Endothelial cell of umbilical vein (primary cell): ENCODE measurements around the gene UQCR10. TPM values are rescaled to one million over a fixed set of nuclear protein-coding genes. Genes with fewer than 3 reads are reported as not detected.

ENCODE experiments used
- BruUV-seq: library from RNA; stranded (reverse); fragments of 400-500 nt; replicated peaks from 2 replicates; lab custom pipeline; 2021; lab: Mats Ljungman, UMichigan
- CTCF ChIA-PET: fragments of 300-600, 350-600 bp; sonication (Branson Sonifier 250); formaldehyde crosslinking; loops from one replicate; lab custom pipeline; 2021; ENCODE audit warnings: antibody characterized with exemption, inconsistent platforms; lab: Charles Lee
- POLR2A ChIA-PET: fragments of 300-600, 350-600 bp; sonication (Branson Sonifier 250); formaldehyde crosslinking; loops from one replicate; lab custom pipeline; 2021; ENCODE audit warnings: antibody characterized with exemption, inconsistent platforms; lab: Charles Lee
- DNase-seq: peaks from one replicate; pipeline ENCODE4 v3.0.0-alpha.2; 2011; ENCODE audit warnings: low read depth, low spot score
- FAIRE-seq: peaks from 2 replicates; lab custom pipeline; 2011; peaks lifted over from hg19 to GRCh38; lab: Jason Lieb, UNC
- H2AFZ ChIP-seq: 2 replicates; pipeline ENCODE4 v1.6.0; 2012; ENCODE audit warnings: low read depth, low read length, control low read depth, inconsistent platforms
- H3K27ac ChIP-seq: 2 replicates; pipeline ENCODE4 v1.5.1; 2011; ENCODE audit warnings: low read depth, mild to moderate bottlenecking, control low read depth, low read length, moderate library complexity; ENCODE audit not compliant: insufficient read depth
- H3K27me3 ChIP-seq, 2 experiments: 2 replicates each; pipeline versions ENCODE4 v1.6.0 to v1.6.1; 2011; ENCODE audit warnings: low read length in 2 of 2, mixed read lengths in 1 of 2; ENCODE audit not compliant: control insufficient read depth in 2 of 2, insufficient read depth in 2 of 2
- H3K36me3 ChIP-seq, 2 experiments: 2 replicates in 1 of 2; 3 replicates in 1 of 2; pipeline ENCODE4 v1.5.1; 2011; ENCODE audit warnings: low read length in 2 of 2, mild to moderate bottlenecking in 1 of 2, moderate library complexity in 1 of 2; ENCODE audit not compliant: control insufficient read depth in 2 of 2, insufficient read depth in 2 of 2; ENCODE audit errors: extremely low read depth in 1 of 2
- H3K4me1 ChIP-seq: 3 replicates; pipeline ENCODE4 v1.5.1; 2011; ENCODE audit warnings: mild to moderate bottlenecking, low read length; ENCODE audit not compliant: control insufficient read depth, insufficient read depth; ENCODE audit errors: extremely low read depth
- H3K4me2 ChIP-seq: 2 replicates; pipeline ENCODE4 v1.6.1; 2011; ENCODE audit warnings: low read length, control low read depth, mixed read lengths; ENCODE audit not compliant: insufficient read depth
- H3K4me3 ChIP-seq, 3 experiments: fragments of 200-600 bp in 1 of 3; sonication (generic), shearing (Covaris generic) in 1 of 3; replicated peaks in 1 of 3; 2 replicates each; pipeline ENCODE4 v1.5.1; 2011 to 2016; ENCODE audit warnings: control low read depth in 3 of 3, low read length in 3 of 3, mild to moderate bottlenecking in 2 of 3, inconsistent platforms in 1 of 3, low read depth in 1 of 3, moderate library complexity in 1 of 3; ENCODE audit not compliant: insufficient read depth in 1 of 3
- H3K79me2 ChIP-seq: 2 replicates; pipeline ENCODE4 v1.6.0; 2012; ENCODE audit warnings: low read length, inconsistent platforms; ENCODE audit not compliant: control insufficient read depth, insufficient read depth
- H3K9ac ChIP-seq: replicated peaks from 2 replicates; pipeline ENCODE3; 2011; ENCODE audit warnings: low read length, control low read depth; ENCODE audit not compliant: insufficient read depth; ENCODE audit errors: extremely low read depth
- H3K9me1 ChIP-seq: replicated peaks from 3 replicates; pipeline ENCODE4 v1.6.0; 2011; ENCODE audit warnings: mild to moderate bottlenecking, low read length; ENCODE audit not compliant: control insufficient read depth, insufficient read depth; ENCODE audit errors: extremely low read depth
- H3K9me3 ChIP-seq: replicated peaks from 2 replicates; pipeline ENCODE4 v1.5.1; 2012; ENCODE audit warnings: low read length, inconsistent platforms; ENCODE audit not compliant: control insufficient read depth, insufficient read depth
- H4K20me1 ChIP-seq: replicated peaks from 2 replicates; pipeline ENCODE3; 2011; ENCODE audit warnings: mild to moderate bottlenecking, low read length; ENCODE audit not compliant: control insufficient read depth, insufficient read depth; ENCODE audit errors: extremely low read depth
- CTCF ChIP-seq, 2 donors: IDR thresholded peaks; 1 replicate in 1 of 2; 2 replicates in 1 of 2; pipeline ENCODE4 v1.5.1; 2011; ENCODE audit warnings: low read length in 2 of 2, mild to moderate bottlenecking in 2 of 2, moderate library complexity in 2 of 2, control low read depth in 1 of 2, inconsistent platforms in 1 of 2, low read depth in 1 of 2; ENCODE audit not compliant: insufficient read depth in 1 of 2; ENCODE audit errors: extremely low read depth in 1 of 2
- EZH2 ChIP-seq: IDR thresholded peaks from 2 replicates; pipeline ENCODE4 v1.6.1; 2012; ENCODE audit warnings: borderline replicate concordance, low read depth, mild to moderate bottlenecking, moderate library complexity, low read length, inconsistent platforms; ENCODE audit not compliant: severe bottlenecking
- FOS ChIP-seq: IDR thresholded peaks from 2 replicates; pipeline ENCODE4 v1.6.1; 2011; ENCODE audit warnings: mild to moderate bottlenecking, low read length, moderate library complexity, borderline replicate concordance; ENCODE audit not compliant: insufficient read depth
- GATA2 ChIP-seq: IDR thresholded peaks from 2 replicates; pipeline ENCODE4 v1.7.0; 2011; ENCODE audit warnings: low read depth, mild to moderate bottlenecking, moderate library complexity, mixed read lengths, low read length; ENCODE audit not compliant: insufficient read length, insufficient read depth
- JUN ChIP-seq: IDR thresholded peaks from 2 replicates; pipeline ENCODE4 v1.6.1; 2011; ENCODE audit warnings: borderline replicate concordance, low read depth; ENCODE audit not compliant: insufficient read length, insufficient read depth
- MAX ChIP-seq: IDR thresholded peaks from 2 replicates; pipeline ENCODE4 v1.6.1; 2011; ENCODE audit not compliant: insufficient read depth, insufficient read length
- MYC ChIP-seq: IDR thresholded peaks from one replicate; pipeline ENCODE4 v1.6.1; 2011; ENCODE audit warnings: mild to moderate bottlenecking, low read depth, low read length
- POLR2A ChIP-seq: IDR thresholded peaks from 2 replicates; pipeline ENCODE4 v1.6.1; 2012; ENCODE audit warnings: low read depth, mild to moderate bottlenecking, control low read depth, low read length
- POLR2AphosphoS5 ChIP-seq: IDR thresholded peaks from 2 replicates; pipeline ENCODE4 v1.6.1; 2012; ENCODE audit warnings: low read depth, mild to moderate bottlenecking, control low read depth, low read length, moderate library complexity; ENCODE audit not compliant: insufficient read depth
- dilution Hi-C: fragments of 300-500 bp; cut with MboI; formaldehyde crosslinking; loops from one replicate; pipeline ENCODE4 v1.15.0; 2019; ENCODE audit warnings: low sequenced_read_pairs; ENCODE audit not compliant: extremely low pct_ligation_motif_present
- intact Hi-C: fragments of 100-400 bp; cut with micrococcal nuclease; formaldehyde crosslinking; loops from one replicate; pipeline ENCODE4 v1.10.0; 2022
- polyA plus RNA-seq, 4 experiments: library from polyadenylated mRNA; depleted of rRNA in 3 of 4; stranded (reverse) in 3 of 4; unstranded in 1 of 4; fragments of >200 nt; gene quantifications; 2 replicates each; pipeline versions ENCODE4 v1.2.1 to v1.2.3, GENCODE V29; 2011 to 2012; ENCODE audit warnings: missing spikeins in 1 of 4
- total RNA-seq: library from RNA; stranded (reverse); gene quantifications from 2 replicates; pipeline ENCODE4 v1.2.3, GENCODE V29; 2021

Gene UQCR10
- total and polyA plus RNA-seq, 2 donors (not counting 3 experiments of a cell fraction or from before 2014, with no cell fraction given): 96.6 to 196 TPM

- CTCF ChIA-PET: interaction anchor here (1.4 kb wide), 1 partner anchor 301 kb away, joined by 3 read pairs; no protein-coding TSS in a partner anchor
- no peaks in the 10 kb centered on the region for H3K79me2 ChIP-seq
- FAIRE-seq (no peak), DNase-seq (no peak)
- H4K20me1 ChIP-seq: no peaks in the 10 kb centered on the region
- POLR2A ChIA-PET: no interaction called here
- H3K9me1 ChIP-seq: no peaks in the 10 kb centered on the region
- no peak overlapping the region for H2AFZ ChIP-seq
- no TSS peak for BruUV-seq
- H3K4me1 ChIP-seq: no peaks in the 10 kb centered on the region
- no peak overlapping the region for H3K27ac ChIP-seq
- H3K4me2 ChIP-seq: no peak overlapping the region
- no peaks in the 10 kb centered on the region for H3K27me3 ChIP-seq
- dilution Hi-C loops: no loop called here
- no peaks in the 10 kb centered on the region for H3K9me3 ChIP-seq
- no peak overlapping the region for H3K9ac ChIP-seq
- H3K36me3 ChIP-seq: peaks cover 9 to 27% of the 10 kb centered on the region in 2 experiments
- no peak for TF ChIP-seq FOS
- TF ChIP-seq CTCF (IDR thresholded peaks at IDR 0.05; ENCODE audit: extremely low read depth in 1 of 2, insufficient read depth in 1 of 2, low read depth in 1 of 2, low read length in 2 of 2): no peak
- TF ChIP-seq POLR2AphosphoS5: no peak
- no peak for TF ChIP-seq EZH2
- TF ChIP-seq MYC: no peak
- no peak for TF ChIP-seq JUN
- TF ChIP-seq MAX: no peak
- no peak for TF ChIP-seq POLR2A
- no peak for TF ChIP-seq GATA2
- no peak overlapping the region for H3K4me3 ChIP-seq
- intact Hi-C loops: loop anchor here (1.0 kb wide), 1 partner anchor 33 kb away; no protein-coding TSS in a partner anchor
Observed at GRCh38 chr22:29787371-29787980, 20.3 kb downstream of the UQCR10 start.
